ENCODE results near the gene ZNF157. TPM values are rescaled to one million over a fixed set of nuclear protein-coding genes. Genes with fewer than 3 reads are reported as not detected.

The ZNF157 gene
- 0.02 TPM for total RNA-seq (2013)
- polyA plus RNA-seq (not detected), polyA minus RNA-seq (0.14 TPM in 1 of 2 replicates, not detected in the other), total RNA-seq (0 to 0.37 (median 0.08) reads per million in 11 experiments)

DNA sequence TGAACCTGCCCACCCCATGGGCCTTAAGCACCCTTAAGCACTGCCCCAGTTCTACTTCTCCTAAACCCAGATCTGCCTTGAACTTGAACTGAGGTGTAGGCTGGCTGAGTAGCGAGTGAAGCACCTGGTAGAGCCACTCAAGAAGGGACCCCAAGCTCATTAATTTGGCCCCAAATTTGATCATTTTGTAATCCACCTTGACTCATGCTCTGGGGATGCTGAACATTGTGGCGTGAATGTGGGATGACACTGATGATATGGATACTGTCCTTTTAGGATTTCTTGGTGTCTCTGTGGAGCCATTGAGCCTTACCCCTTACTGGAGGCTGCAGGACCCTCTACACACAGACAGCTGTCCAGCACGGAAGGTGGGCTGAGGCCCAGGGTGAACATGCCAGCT is at the start of gene ZNF157:
Gene ZNF157, plus strand, starts transcription at position 301 of the 400 bp plus-strand sequence. Its CDS starts 91 bp downstream, at position 392.
- WGBS (ENCODE audit: insufficient coverage) = no CpG with 5 or more reads among the region's 3 CpGs
- Histone ChIP-seq H3K9me3 (replicated peaks in 1 of 2; ENCODE audit: control insufficient read depth in 1 of 2, insufficient read depth in 1 of 2, low read length in 2 of 2) (no peaks in the 10 kb centered on the region), H3K4me1 (ENCODE audit: control insufficient read depth in 1 of 2, insufficient read depth in 2 of 2, low read length in 2 of 2) (peaks cover 5 to 8% of the 10 kb centered on the region in 2 donors), H3K4me3 (replicated peaks in 1 of 3; ENCODE audit: low read depth in 2 of 3, low read length in 3 of 3) (no peak within 1 kb of the TSS), H3K27ac (ENCODE audit: low read depth in 1 of 2, low read length in 2 of 2) (no peak within 1 kb of the TSS), H3K9ac (ENCODE audit: insufficient read depth, low read length, poor library complexity, severe bottlenecking) (no peak within 1 kb of the TSS), H4K20me1 (ENCODE audit: insufficient read depth, low read length) (no peaks in the 10 kb centered on the region), H3K36me3 (replicated peaks in 1 of 2; ENCODE audit: control insufficient read depth in 1 of 2, insufficient read depth in 2 of 2, low read length in 2 of 2) (no peaks in the 10 kb centered on the region), H3K79me2 (ENCODE audit: insufficient read depth, low read length) (no peaks in the 10 kb centered on the region), H2AFZ (ENCODE audit: insufficient read depth, low read depth, low read length, poor library complexity, severe bottlenecking) (no peak within 1 kb of the TSS), H3K27me3 (ENCODE audit: control insufficient read depth in 2 of 2, insufficient read depth in 2 of 2, low read length in 2 of 2) (no peaks in the 10 kb centered on the region), H3K4me2 (replicated peaks; ENCODE audit: extremely low read depth, low read length, poor library complexity, severe bottlenecking) (no peak within 1 kb of the TSS)
- TF ChIP-seq, protein P1, sequence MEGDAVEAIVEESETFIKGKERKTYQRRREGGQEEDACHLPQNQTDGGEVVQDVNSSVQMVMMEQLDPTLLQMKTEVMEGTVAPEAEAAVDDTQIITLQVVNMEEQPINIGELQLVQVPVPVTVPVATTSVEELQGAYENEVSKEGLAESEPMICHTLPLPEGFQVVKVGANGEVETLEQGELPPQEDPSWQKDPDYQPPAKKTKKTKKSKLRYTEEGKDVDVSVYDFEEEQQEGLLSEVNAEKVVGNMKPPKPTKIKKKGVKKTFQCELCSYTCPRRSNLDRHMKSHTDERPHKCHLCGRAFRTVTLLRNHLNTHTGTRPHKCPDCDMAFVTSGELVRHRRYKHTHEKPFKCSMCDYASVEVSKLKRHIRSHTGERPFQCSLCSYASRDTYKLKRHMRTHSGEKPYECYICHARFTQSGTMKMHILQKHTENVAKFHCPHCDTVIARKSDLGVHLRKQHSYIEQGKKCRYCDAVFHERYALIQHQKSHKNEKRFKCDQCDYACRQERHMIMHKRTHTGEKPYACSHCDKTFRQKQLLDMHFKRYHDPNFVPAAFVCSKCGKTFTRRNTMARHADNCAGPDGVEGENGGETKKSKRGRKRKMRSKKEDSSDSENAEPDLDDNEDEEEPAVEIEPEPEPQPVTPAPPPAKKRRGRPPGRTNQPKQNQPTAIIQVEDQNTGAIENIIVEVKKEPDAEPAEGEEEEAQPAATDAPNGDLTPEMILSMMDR (IDR thresholded peaks at IDR 0.05) = no peak
- Mint-ChIP-seq H3K9me3 (peaks cover 0 to 8% (median 0%) of the 10 kb centered on the region in 7 donors), H3K4me1 (peaks cover 9% of the 10 kb centered on the region), H3K27me3 (ENCODE audit: low read depth in 3 of 3) (peaks cover 3 to 26% (median 6%) of the 10 kb centered on the region in 3 donors), H3K27ac (peak within 1 kb of the TSS in 1 of 7 donors; percentile 16), H3K36me3 (no peaks in the 10 kb centered on the region), H3K4me3 (no peak within 1 kb of the TSS)
- no peak for DNase-seq
- intact Hi-C loops (cut with micrococcal nuclease) = no loop called here

DNA sequence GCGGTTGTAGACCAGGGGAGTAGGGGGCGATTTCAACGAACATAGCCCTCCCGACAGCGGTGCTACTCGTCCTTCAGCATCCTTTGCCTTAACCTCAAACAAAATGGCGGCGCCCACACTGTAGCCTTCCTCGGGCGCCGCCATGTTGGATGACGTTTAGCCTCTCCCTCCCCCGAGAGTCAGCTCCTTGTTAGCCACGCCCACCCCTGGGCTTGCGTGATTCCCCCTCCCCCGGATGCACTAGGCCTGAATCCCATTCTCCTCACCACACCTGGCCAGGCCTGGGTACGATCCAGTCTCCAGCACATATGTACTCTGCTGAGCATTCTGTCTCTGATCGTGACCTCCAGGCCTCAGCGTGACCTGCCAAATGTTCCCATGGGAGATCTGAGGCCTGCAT is 49.0 kb upstream of the ZNF157 start:
- peaks cover 0 to 12% (median 3%) of the 10 kb centered on the region in 7 donors for H3K9me3 Mint-ChIP-seq
- Histone ChIP-seq H3K4me3 (replicated peaks in 1 of 3; ENCODE audit: low read depth in 2 of 3, low read length in 3 of 3) (no peak overlapping the region), H2AFZ (ENCODE audit: insufficient read depth, low read depth, low read length, poor library complexity, severe bottlenecking) (no peak overlapping the region), H3K4me1 (ENCODE audit: control insufficient read depth in 1 of 2, insufficient read depth in 2 of 2, low read length in 2 of 2) (no peaks in the 10 kb centered on the region), H4K20me1 (ENCODE audit: insufficient read depth, low read length) (no peaks in the 10 kb centered on the region), H3K9ac (ENCODE audit: insufficient read depth, low read length, poor library complexity, severe bottlenecking) (no peak overlapping the region), H3K27me3 (ENCODE audit: control insufficient read depth in 2 of 2, insufficient read depth in 2 of 2, low read length in 2 of 2) (no peaks in the 10 kb centered on the region), H3K4me2 (replicated peaks; ENCODE audit: extremely low read depth, low read length, poor library complexity, severe bottlenecking) (no peak overlapping the region), H3K79me2 (ENCODE audit: insufficient read depth, low read length) (no peaks in the 10 kb centered on the region), H3K27ac (ENCODE audit: low read depth in 1 of 2, low read length in 2 of 2) (no peak overlapping the region), H3K9me3 (replicated peaks in 1 of 2; ENCODE audit: control insufficient read depth in 1 of 2, insufficient read depth in 1 of 2, low read length in 2 of 2) (no peaks in the 10 kb centered on the region), H3K36me3 (replicated peaks in 1 of 2; ENCODE audit: control insufficient read depth in 1 of 2, insufficient read depth in 2 of 2, low read length in 2 of 2) (no peaks in the 10 kb centered on the region)
- H3K4me1 Mint-ChIP-seq = peaks cover 5% of the 10 kb centered on the region
- H3K27me3 Mint-ChIP-seq (ENCODE audit: low read depth in 3 of 3) = peaks cover 0 to 28% (median 2%) of the 10 kb centered on the region in 3 donors
- intact Hi-C loops (cut with micrococcal nuclease) = no loop called here
- no peak overlapping the region for H3K27ac Mint-ChIP-seq
- TF ChIP-seq, protein P1 (IDR thresholded peaks at IDR 0.05) = no peak
- 83% methylated on average over 1 of the region's 19 CpGs for WGBS (ENCODE audit: insufficient coverage)
- no peaks in the 10 kb centered on the region for H3K36me3 Mint-ChIP-seq
- no peak overlapping the region for H3K4me3 Mint-ChIP-seq
- DNase-seq = no peak
